IPS-NIHi7 (cell line): Measurements from ENCODE around the gene PHF2.

Experiments
- DNase-seq: peaks from one replicate; pipeline ENCODE4 v3.0.0; 2012; ENCODE audit warnings: mixed read lengths; ENCODE audit errors: extremely low spot score

PHF2 gene

DNA sequence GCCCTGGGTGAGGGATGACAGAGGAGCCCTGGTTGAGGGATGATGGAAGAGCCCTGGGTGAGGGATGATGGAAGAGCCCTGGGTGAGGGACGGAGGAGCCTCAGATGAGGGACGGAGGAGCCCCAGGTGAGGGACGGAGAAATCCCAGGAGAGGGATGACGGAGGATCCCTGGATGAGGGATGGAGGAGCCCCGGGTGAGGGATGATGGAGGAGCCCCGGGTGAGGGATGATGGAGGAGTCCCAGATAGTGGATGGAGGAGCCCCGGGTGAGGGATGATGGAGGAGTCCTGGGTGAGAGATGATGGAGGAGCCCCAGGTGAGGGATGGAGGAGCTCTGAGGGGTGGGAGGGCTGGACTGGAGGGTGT is 10.9 kb downstream of the PHF2 start:
- no peak for DNase-seq

DNA sequence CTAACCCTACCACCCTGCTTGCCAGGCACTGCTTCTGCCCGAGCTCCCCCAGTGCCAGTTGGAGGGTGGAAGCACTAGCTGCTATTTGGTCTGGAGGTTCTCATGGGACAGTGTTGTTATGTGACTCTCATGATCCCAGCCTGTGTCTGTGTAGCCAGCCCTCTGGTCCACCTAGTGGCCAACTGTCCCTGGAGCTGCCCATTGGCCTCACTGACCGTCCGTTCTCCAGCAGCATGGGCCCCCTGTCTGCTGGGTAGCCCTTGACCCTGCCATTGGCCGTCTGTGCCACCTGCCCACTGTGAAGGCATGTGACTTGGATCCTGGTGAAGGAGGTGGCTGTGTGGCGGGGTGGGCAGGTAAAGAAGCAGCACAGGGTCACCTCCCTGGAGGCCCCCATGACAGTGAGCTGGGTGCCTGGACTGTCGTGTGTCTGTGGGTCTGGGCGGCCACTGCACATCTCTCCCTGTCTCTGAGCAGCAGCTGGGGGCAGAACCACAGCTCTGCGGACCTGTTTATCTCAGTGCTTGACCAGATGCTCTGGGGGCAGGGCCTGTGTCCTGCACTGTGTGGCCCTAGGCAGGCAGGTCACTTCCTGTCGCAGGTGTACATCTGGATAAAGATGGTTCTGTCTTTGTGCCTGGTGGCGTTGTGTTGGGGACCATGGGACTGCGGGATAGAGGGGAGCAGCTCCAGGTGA is 11.4 kb downstream of the PHF2 start:
- peak; percentile 20 for DNase-seq

DNA sequence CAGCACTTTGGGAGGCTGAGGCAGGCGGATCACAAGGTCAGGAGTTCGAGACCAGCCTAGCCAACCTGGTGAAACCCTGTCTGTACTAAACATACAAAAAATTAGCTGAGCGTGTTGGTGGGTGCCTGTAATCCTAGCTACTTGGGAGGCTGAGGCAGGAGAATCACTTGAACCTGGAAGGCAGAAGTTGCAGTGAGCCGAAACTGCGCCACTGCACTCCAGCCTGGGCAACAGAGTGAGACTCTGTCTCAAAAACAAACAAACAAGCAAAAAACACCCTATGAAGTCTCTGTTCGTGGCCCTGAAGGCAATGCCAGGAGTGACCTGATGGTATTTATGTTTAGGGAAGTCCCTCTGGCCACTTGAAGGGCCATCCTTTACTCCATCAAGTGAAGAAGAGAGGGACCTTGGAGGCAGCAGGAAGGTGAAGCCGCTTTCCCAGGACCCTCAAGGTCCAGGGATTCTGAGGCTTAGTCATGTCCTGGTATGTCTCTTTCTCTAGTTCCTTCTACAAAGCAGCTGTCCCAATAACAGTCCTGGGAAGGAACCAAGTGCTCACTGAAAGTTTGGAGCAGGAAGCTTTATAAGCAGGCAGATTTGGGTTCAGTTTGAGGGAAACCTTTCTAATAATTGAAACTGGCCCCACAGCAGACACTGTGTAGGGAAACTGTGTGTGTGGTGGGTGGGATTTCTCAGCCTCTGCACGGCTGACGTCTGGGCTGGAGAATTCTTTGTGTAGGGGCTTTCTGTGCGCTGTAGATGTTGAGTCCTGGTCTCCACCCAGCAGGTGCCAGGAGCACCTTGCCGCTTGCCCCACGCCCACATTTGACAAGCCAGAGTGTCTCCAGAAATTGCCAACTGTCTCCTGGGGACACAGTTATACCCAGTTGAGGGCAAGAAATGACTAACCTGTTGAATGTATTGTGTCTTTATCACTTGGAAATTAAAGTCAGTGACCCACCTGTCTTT is 12.5 kb downstream of the PHF2 start:
- peak; percentile 11 for DNase-seq

DNA sequence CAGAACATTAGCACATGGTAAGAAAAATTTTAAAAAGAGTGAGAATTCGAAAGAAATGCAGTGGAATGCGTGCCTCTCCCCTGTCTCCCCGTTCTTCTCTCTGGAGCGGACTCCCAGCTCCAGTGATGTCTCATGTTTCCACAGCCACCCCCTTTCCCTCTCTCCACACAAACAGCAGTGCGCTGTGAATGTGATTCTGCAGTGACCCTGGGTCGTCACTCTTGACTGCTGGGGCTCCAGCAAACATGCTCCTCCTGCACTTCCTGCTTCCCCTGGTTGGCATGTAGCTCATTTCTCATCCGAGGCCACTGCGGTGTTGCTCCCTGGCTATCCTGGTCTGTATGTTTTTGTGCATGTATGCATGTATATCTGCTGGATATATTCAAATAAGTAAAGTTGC is 13.3 kb downstream of the PHF2 start:
- peak; percentile 8 for DNase-seq

DNA sequence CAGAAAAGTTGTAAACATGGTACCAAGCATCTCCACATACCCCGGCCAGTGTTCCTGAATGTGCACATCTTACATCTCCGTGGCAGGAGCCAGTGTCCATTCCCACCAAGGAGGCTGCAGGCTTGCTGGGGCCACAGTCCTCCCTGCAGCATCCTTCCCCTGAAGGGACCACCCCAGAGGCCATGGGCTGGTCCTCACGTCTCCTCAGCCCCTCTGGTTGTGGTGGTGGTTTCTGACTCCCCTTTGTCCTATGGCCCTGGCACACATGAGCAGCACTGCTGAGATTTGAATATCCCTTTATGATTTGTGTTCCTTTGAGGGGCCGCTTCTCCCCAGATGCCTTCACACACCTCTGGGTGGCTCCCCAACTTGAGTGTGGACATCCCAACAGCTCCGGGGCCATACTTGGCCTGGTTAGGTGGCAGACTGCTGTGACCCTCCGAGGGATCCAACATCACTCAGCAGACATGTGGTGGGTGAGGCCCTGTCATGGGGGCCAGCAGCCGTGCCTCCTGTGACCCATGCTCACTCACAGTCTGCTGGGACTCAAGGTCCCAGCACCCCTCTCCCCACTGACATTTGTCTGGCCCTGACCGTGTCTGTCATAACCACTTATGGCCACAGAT is 14.3 kb downstream of the PHF2 start:
- DNase-seq: no peak

DNA sequence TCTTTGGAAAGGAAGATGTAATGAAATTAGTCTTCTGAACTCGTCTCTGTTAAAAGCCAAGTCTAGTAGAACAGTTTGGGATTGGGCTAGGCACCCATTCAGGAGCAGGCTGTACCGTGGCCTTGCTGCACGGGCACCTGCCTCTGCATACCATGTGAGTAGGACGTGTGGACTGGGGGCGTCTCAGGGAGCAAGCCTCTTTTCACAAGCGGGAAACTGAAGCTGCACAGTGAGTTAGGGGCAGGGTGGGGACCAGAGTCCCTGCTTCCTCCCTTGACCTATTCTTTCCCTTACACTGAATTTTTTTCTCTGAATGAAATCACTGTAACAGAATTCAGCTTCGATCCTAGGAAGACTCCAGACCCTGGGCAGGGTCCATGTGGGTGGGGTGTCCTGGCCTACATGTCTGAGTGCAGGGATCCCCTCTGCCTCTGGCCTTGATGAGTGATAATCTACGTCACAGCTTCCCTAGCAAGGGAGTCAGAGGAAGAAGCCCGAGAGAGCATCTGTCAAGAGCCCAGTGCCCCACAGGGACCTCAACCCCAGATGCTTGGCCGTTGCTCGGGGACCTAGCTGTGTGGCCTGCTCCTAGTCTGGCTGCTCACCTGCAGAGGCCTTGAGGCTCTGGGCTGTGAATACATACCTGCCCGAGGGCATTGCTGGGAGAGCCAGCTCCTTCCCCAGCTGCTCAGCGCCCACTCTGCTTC is 15.1 kb downstream of the PHF2 start:
- DNase-seq: peak; percentile 12

DNA sequence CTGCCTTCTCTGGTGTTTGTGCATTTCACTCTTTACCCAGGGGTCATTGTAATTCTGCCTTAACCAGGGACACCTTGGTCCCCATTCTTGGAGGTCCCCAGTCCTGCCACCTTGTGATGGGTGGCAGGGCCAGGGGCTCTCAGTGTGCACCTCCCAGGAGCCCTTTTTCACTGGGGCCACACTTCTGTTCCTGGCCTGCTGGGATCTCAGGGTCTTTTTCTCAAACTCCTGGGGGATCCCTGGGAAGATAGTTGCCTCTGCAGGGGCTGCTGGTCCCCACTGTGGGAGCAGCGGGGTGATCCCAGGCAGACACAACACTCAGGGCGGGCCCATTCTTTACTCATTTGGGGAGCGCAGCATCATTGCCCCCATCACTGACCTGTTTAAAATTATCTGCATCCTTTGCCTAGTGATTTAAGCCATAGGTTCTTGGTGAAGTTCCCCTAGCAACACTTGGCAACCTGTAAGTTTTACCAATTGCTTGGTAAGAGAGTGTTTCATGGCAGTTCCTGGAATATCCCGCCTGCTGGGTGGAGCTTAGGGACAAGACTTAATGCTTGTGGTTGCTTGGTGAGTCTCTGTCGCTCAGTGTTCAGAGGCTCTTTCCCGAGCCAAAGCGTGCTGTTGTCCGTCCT is 15.7 kb downstream of the PHF2 start:
- DNase-seq: peak; percentile 4

DNA sequence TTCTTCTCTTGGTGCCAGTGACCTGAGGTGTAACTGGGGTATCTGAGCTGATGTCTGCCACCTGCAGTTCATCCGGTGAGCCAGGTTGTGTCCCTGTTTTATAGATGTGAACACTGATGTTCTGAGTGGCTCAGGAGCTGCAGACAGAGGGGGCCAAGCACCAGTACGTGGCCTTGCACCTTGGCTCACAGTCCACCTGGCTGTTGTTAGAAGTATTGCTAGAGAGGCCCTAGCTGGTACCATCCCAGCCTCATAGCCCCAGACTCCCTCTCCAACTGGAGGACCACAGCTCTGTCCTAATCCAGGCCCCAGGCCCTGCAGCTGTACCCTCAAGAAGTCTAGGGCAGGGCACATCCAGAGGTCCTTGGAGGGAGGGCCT is 16.2 kb downstream of the PHF2 start:
- DNase-seq: peak; percentile 78

DNA sequence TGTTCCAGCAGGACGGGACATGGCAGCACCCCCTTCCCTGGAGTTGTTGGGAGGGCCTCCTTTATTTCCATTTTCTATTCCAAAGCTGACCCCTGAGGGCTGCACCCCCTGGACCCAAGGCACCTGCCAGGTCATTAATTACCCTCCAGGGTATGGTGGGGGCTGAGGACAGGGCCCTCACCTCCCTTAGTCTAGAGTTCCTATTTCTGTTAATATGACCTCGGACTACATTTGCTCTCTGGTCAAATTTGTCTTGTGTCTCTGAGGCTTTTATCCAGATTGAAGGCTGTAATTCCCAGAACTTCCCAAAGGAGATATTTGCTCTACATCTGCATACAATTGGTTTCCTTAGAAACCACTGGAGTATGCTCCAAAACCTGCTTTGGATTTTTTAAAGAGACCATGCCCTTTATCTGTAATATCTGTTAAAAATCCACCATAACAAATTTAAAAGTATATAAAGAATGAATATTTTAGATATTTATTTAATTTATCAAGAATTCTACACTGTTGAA is 16.8 kb downstream of the PHF2 start:
- DNase-seq: no peak

DNA sequence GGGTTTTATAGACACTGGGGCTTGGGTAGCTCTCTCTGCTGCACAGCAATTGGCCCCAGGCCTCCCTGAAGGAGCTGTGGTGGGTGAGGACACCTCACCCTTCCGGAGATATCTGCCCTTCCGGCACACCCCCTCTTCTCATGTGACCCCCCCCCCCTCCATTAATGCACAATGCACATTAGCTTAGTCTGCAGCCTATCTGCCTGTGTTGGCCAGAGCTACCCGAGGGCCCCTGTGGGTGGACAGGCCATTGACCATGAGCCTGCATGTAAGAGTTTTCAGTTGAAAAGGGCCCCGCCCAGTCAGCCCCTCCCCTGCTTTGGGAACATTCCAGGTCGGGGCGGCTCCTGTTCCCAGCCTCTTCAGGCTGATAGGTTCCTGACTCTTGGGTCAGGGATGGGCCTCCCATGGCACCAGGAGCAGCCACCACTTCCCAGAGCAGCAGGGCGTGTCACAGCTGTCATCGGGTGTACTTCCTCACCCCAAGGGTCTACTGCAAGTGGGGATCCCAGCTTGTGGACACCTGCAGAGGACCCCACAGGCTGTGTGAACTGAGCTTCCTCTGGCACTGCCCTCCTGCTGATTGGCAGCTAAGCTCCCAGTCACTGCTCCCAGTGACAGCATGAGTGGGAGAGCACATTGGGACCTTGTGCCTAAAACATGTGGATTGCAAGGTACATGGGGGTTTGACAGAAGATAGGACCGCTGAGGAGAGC is 17.8 kb downstream of the PHF2 start:
- DNase-seq: peak; percentile 43

DNA sequence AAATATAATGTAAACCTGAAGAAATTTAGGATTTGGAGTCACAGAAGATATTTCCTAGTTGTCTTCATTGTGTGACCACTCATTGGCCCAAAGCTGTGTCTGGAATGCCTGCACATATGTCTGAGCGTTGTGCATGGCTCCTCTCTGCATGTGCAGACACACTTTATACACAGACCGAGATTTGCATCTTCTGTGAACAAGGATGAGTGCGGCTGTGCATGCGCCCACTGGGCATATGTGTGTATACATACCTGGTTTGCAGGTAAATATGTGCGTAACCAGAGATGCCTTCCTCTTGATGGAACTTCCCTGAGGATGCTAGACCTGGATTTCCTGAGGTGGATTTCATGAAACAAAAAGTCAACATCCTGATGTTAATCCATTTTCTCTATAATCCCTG is 19.1 kb downstream of the PHF2 start:
- no peak for DNase-seq

DNA sequence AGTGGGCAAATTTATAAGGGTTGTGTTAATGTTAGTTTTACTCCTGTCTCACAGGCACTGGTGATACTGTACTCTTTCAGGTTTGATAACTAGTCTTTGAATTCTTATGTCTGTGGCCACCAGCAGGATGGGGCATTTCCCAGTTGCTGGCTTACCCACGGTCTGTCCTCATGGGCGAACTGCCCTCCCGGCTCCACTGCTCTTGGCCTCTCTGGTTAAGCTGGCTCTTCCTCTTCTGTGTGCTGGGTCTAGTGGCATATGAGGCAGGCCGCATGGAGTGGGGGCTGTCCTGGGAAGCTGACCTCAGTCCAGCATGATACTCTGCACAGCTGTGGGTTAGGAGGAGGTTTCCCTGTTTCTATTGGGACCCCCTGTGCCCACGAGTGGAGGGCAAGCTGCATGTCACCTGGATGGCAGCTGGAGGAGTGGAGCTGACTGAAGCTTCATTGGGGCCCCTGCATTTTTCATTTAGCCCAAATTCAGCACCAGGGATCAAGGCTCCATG is 19.5 kb downstream of the PHF2 start:
- no peak for DNase-seq

DNA sequence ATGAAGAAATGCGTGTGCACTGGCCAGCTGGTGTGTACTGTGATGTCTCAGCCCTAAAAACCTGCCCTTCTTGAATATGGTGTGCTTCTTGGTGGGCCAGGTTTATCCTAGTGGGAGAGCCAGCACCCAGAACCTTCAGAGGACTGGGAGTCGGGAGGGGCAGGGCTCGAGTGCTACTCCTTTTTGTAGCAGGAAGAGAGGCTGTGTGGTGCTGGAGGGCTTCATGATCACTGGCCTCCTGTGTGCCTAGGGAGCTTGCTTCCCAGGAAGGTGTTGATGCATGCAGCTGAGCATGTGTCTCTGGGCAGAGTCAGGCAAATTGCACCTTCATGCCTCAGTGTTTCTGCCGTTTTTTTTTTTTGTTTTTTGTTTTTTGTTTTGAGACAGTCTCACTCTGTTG is 20.0 kb downstream of the PHF2 start:
- DNase-seq: no peak

DNA sequence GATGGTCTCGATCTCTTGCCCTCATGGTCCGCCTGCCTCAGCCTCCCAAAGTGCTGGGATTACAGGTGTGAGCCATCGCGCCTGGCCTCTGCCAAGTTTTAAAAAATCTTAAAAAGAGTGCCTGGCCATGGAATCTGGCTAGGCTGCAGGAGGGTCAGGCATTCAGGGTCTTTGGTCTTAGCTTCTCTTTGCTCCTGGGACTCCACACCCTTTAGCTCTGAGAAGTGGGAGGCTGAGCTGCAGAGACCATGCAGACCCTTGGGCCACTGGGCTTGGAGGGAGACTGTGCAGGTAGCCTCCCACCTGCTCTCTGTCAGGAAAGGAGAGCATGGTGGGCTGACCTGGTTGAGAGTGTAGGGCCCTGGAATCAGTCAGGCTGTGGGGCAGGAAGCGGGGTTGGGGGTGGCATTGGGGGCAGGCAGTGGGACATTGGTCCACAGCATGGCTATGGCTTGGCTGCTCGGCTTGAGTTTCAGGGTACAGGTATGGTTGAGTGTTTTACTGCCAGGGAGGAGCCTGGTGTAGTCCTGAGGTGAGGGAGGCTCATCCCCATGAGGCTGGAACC is 20.8 kb downstream of the PHF2 start:
- no peak for DNase-seq

DNA sequence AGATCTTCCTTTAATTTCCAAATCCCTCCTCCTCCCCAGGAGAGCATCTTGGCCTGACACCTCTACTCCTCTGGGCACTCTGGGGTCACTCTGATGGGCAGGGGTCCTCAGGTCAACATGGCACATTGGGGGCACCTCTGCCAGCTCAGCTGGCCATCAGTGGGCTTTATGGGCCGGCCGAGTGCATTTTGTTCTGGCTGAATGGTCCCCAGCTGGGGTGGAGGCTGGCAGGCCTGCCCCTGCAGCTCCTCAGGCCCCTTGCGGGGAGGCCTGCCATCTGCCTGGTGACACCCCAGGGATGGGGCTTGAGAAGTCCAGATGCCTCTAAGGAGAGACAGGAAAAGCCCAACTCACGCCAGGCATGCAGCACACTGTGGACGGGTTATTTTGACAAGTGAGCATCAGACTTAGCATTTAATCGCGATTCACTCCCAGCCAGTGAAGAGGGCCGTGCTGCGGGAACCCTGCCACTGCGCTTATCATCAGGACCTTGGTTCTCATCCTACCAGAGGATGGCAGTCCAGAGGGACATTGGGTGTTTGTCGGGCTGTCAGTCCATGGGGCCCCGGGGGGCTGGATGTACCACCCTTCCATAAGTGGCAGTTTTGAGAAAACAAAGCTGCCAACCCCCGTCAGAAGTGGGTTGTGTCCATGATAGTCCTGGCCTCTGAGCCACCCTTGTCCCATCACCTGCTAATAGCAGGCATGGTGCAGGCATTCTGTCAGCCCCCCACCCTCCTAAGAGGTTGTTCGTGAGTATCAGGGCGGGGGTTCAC is 21.7 kb downstream of the PHF2 start:
- DNase-seq: no peak

DNA sequence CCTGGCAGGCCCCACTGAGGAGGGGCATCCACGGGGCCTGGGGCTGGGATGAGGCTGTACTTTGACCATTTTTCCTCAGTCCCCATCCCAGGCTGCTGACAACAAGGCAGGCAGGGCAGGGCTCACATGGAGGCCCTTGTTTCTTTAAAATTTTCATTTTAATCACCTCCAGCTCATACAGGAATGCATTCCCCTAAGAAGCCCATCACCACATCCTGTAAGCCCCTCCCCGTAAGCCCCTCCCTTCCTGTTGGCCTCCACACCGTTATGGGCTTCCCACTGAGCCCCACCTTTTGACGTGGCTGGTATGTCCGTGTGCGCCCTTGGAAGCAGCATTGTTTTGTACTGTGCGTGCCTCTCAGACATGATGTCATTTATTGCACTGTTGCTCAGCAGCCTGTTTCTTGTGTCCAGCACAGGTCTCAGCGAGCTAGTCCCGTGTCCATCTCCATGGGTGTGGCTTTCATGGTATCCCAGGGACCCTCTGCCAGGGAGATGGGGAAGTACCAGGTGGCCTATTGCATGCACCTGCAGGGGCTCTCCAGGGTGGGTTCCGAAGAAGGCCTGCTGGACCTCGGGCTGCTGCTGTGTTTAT is 22.4 kb downstream of the PHF2 start:
- no peak for DNase-seq

DNA sequence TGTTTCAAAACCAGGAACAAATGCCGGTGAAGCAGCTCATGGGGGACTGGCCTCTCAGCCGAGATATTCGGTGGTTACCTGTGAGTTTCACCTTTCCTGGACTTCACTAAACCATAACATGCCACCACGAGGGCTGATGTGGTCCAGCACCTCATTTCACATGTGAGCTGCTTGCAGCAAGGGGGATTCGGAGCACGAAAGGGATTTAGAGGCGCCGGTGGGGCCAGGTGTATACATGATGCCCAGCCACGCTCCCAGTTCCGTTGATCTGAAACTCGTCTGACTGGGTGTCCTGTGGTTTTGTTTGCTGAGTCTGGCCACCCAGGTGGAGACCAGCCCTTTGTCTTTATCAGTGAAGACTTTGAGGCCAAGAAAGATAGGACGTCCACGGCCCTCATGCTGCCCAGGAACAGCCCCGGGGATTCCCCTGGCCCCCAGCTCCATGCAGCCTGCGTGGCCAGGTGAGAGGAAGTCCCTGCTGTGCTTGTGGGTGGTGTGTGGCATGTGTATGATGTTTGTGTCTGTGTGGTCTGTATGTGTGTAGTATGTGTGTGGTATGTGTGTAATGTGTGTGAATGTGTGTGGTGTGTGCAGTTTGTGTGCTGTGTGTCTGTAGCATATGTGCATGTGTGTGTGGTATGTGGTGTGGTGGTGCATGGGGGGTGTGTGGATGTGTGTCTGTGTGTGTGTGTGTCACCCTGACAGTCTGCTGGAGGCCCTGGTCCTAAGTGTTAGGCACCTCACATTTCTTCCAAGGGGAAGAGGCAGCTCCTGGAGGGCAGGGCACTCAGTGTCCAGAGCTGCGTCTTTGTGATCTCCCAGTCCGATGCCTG is 23.4 kb downstream of the PHF2 start:
- DNase-seq: no peak

DNA sequence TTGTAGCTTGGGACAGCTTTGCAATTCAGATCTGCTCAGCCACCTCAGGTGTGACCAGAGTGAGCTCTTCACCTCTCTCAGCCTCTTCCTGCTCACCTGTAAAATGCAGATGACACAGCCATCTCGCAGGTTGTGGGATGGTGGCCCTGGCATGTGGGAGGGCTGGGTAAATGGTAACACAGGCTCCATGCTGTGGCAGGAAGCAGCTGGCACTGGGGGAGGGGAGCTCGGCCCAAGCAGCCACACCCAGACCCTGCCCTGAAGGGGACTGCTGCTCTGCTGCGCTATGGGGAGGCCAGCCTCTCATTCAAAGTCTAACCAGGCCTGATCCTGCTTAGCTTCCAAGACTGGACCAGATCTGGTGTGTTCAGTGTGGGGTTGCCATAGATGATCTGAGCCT is 24.1 kb downstream of the PHF2 start:
- DNase-seq: no peak
